Measurements from ENCODE around the gene ZC3HAV1. TPM values are rescaled to one million over a fixed set of nuclear protein-coding genes. Genes with fewer than 3 reads are reported as not detected.
"Not testable (repeated sequence)": the region's sequence is repeated elsewhere in the genome, so short reads cannot be mapped to it uniquely, and the experiment has no call there.

The ZC3HAV1 gene
- polyA plus RNA-seq, 3 donors, result 4.8 to 12.6 (median 8.2) TPM

DNA sequence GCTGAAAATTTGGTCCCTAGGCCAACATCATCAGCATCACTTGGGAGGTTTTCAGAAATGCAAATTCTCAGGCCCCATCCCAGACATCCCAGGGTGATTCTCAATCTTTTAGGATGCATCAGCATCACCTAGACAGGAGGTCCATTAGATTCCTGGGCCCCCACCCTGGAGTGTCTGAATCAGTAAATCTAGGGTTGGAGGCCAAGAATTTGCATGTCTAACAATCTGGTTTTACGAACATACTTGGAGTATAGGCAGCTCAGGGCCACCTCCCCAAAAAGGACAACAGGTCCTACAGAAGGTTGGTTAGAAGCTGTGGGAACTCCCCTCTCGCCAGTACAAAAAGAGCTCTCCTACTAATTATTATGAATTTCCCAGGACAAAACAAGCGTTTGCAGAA lies 15.5 kb downstream of the ZC3HAV1 start:
- no peak overlapping the region for H3K27ac ChIP-seq (ENCODE audit: low read depth, low read length)

GRCh38 chr7:139093512-139093911 lies 16.0 kb downstream of the ZC3HAV1 start:
- WGBS, 3 donors, result 86 to 88% (median 87%) methylated on average over 10 of the region's 10 CpGs

More for the DNA sequence above, 15.5 kb downstream of the ZC3HAV1 start:
- 75 to 89% (median 78%) methylated on average over 3 of the region's 3 CpGs for WGBS, 3 donors

DNA sequence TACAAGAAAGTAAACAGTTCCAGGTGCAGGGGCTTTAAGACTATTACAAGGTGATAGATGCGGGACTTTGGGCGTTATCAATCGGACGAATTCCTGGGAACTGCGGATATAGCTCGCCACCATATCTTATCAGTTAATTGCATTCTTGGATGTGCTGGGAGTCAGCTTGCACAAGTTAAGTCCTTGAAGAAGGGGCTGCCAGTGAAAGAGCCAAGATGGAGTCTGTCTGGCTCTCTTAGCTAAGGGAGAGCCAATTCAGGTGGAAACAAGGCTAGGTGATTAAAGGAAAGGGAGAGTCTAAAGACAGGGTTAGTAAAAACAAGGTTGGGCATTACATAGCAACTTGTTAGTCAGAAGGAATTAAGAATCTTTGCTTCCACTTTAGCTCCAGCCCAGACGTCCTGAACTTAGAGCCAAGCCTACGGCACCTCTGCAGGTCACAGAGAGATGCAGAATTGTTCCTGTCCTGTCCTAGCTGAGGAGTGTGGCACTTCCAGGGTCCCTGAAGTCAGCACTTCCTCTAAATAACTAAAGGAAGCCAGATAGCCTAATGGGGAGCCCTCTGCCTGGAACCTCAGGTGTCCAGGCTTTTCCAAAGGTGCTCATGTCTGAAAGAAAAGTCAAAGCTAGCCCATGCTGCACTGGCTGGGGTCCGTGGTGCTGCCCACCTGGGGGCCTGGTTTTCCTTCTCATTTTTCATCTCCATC lies 17.3 kb downstream of the ZC3HAV1 start:
- 51 to 73% (median 73%) methylated on average over 9 of the region's 9 CpGs for WGBS, 3 donors
- no peak overlapping the region for H3K27ac ChIP-seq (ENCODE audit: low read depth, low read length)

More at GRCh38 chr7:139093512-139093911, 16.0 kb downstream of the ZC3HAV1 start:
- H3K27ac ChIP-seq (ENCODE audit: low read depth, low read length), result not testable (repeated sequence)

- no peak overlapping the region for H3K27ac ChIP-seq (ENCODE audit: low read depth, low read length)
- WGBS, 3 donors, result 79 to 92% (median 86%) methylated on average over 15 of the region's 15 CpGs
Measured at GRCh38 chr7:139091677-139091996, 17.9 kb downstream of the ZC3HAV1 start.

- H3K27ac ChIP-seq (ENCODE audit: low read depth, low read length), result no peak overlapping the region
- WGBS, 3 donors, result 95 to 98% (median 96%) methylated on average over 2 of the region's 2 CpGs
Measured at GRCh38 chr7:139089118-139089517, 20.4 kb downstream of the ZC3HAV1 start.

DNA sequence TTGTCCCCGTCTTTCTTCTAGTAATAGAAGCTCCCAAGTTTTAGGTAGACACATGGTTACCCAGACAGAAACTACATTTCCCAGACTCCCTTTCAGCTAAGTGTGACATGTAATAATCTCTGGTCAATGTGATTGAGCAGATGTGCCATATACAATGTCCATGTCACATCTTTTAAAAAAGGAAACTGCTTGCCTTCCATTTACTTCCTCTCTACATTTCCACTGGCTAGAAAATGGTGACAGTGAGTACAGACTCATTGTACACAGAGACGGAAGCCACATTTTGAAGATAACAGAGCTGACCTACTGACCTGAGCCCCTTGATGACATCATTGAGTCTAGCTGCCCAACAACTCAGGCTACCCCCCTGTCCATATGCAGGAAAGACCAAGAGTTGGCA lies 21.3 kb downstream of the ZC3HAV1 start:
- no peak overlapping the region for H3K27ac ChIP-seq (ENCODE audit: low read depth, low read length)
- 94 to 96% (median 95%) methylated on average over 2 of the region's 2 CpGs for WGBS, 3 donors

DNA sequence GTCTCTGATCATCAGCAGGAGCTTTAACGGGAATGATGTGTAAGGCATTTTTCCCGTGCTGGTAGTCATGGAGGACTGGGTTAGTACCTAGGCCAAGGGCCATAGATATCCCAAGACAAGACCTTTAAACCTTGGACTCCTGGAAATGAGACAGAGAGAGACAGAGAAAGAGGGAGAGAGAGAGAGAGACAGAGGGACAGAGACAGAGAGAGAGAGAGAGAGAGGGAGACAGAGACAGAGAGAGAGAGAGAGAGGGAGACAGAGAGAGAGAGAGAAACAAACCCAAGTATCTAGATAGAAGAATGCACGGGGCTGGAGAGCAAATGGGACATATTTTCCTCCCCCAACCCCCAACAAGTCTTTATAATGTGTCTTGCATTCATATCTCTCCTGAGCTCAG lies 22.3 kb downstream of the ZC3HAV1 start:
- 74 to 85% (median 84%) methylated on average over 3 of the region's 3 CpGs for WGBS, 3 donors
- no peak overlapping the region for H3K27ac ChIP-seq (ENCODE audit: low read depth, low read length)

- WGBS, 3 donors, result 47 to 90% (median 56%) methylated on average over 2 of the region's 2 CpGs
- H3K27ac ChIP-seq (ENCODE audit: low read depth, low read length), result no peak overlapping the region
Measured at GRCh38 chr7:139086454-139086853, 23.1 kb downstream of the ZC3HAV1 start.

DNA sequence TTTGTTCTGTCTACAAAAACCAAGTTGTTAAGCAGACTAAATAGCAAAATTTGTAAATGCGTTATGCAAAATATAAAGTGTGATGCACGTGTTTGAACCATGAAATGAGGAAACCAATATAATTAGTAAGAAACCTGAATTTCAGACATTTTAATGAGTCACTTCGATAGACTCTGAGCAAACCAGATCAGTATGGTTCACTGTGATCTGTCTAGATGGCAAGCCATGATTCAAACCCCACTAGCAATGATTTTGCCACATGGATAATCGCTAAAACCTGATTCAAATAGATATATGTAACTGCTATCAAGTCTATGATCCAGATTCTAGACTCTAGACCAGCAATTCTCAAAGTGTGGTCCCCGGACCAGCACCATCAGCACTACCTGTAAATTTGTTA lies 24.8 kb downstream of the ZC3HAV1 start:
- H3K27ac ChIP-seq (ENCODE audit: low read depth, low read length), result no peak overlapping the region
- WGBS, 3 donors, result 91 to 93% (median 92%) methylated on average over 5 of the region's 5 CpGs

DNA sequence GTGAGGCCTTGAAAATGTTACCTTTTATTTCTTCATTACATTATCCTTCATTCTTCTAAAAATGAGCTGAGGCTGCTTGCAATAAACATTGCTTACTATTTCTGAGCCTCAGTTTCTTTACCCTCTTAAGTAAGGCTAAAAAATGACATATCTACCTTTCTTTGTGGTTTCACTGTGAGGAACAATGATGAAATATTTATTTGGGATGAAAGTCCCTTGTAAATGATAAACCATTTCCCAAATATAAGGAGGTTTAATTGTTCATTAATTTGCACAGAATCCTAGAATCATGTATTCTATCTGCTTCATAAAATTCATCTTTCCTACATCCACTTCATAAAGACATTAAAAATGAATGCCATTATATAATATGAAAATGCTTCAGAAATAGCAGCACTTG lies 27.9 kb downstream of the ZC3HAV1 start:
- H3K27ac ChIP-seq (ENCODE audit: low read depth, low read length), result no peak overlapping the region

GRCh38 chr7:139080905-139081304 lies 28.6 kb downstream of the ZC3HAV1 start:
- no peak overlapping the region for H3K27ac ChIP-seq (ENCODE audit: low read depth, low read length)
- WGBS, 3 donors, result 46 to 70% (median 47%) methylated on average over 8 of the region's 8 CpGs

DNA sequence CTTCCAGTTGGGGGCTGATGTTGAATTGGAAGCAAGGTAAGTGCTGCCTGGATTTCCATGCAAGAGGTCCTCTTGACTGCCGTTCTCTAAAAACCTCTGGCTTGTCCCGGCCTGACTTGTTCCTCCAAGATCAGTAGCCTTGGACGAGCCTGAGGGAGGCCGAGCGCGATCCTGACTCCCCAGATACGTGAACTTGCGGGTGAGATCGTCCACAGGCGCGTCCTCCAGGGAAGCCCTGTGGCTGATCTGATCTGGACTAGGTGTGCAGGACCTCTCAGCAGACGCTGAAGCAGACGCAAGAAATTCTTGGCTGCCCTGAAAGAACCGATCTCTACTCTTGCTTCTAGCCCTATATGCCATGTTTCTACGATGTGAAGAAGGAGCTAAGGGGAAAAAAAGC lies 29.7 kb downstream of the ZC3HAV1 start:
- 94 to 96% (median 95%) methylated on average over 15 of the region's 15 CpGs for WGBS, 3 donors
- H3K27ac ChIP-seq (ENCODE audit: low read depth, low read length), result no peak overlapping the region

- no peak overlapping the region for H3K27ac ChIP-seq (ENCODE audit: low read depth, low read length)
- WGBS, 3 donors, result 55 to 95% (median 79%) methylated on average over 1 of the region's 1 CpG
Measured at GRCh38 chr7:139078911-139079310, 30.6 kb downstream of the ZC3HAV1 start.

GRCh38 chr7:139078399-139078798 lies 31.1 kb downstream of the ZC3HAV1 start:
- no peak overlapping the region for H3K27ac ChIP-seq (ENCODE audit: low read depth, low read length)
- WGBS, 3 donors, result 93 to 95% (median 94%) methylated on average over 1 of the region's 1 CpG

GRCh38 chr7:139077706-139078105 lies 31.8 kb downstream of the ZC3HAV1 start:
- 83 to 94% (median 88%) methylated on average over 5 of the region's 5 CpGs for WGBS, 3 donors
- H3K27ac ChIP-seq (ENCODE audit: low read depth, low read length), result not testable (repeated sequence)

DNA sequence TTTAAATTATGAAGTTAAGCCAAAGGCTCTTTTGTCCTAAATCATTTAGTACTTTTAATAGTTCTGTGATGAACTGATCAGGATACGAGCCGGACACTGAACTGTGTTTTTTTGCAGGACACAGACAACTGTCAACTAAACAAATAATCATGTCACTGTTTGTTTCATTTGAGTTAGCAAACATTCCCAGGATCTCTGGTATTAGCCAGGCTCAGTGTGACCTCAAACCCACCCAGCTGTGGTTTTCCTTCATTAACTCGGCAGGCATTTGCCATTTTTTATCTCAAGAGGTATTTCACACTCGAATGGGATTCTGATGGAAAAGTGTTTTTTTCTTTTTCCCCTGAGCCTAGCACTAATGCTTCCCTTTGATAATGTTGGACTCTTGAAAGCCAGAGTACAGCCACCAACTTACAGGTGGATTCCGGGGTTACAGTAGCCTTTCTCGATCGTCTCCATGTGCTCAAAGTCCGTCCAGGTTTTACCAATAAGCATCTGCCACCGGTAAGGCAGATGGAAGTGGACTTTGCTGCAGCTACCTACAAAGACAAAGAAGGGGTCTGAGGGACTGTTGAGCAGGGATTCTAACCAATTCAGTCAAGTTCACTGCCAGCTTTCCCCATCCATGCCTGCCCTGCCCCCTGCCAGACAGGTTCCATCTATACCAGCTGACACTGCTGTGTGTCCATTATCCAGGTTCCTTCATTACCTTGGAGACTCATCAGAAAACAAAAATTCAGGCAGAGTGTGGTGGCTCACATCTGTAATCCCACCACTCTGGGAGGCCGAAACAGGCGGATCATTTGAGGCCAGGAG lies 33.4 kb downstream of the ZC3HAV1 start:
- no peak overlapping the region for H3K27ac ChIP-seq (ENCODE audit: low read depth, low read length)
- WGBS, 3 donors, result 83 to 89% (median 84%) methylated on average over 11 of the region's 11 CpGs

- 36 to 42% (median 41%) methylated on average over 9 of the region's 9 CpGs for WGBS, 3 donors
Measured at GRCh38 chr7:139075031-139075652, 34.4 kb downstream of the ZC3HAV1 start.

DNA sequence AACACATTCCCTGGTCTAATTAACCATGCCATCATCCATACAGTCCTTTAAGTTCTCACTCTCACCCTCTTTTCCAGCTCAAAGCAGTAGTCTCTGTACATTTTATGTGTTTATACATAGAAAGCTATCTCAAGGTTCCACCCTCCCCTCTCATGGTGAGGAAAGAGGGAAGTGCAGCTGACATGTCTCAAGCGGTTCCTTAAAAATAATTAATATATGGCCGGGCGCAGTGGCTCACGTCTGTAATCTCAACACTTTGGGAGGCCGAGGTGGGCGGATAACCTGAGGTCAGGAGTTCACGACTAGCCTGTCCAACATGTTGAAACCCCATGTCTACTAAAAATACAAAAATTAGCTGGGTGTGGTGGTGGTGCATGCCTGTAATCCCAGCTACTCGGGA lies 36.7 kb downstream of the ZC3HAV1 start:
- WGBS, 3 donors, result 48 to 87% (median 68%) methylated on average over 8 of the region's 8 CpGs
- H3K27ac ChIP-seq (ENCODE audit: low read depth, low read length), result no peak overlapping the region

More at GRCh38 chr7:139075031-139075652, 34.4 kb downstream of the ZC3HAV1 start:
- no peak overlapping the region for H3K27ac ChIP-seq (ENCODE audit: low read depth, low read length)

DNA sequence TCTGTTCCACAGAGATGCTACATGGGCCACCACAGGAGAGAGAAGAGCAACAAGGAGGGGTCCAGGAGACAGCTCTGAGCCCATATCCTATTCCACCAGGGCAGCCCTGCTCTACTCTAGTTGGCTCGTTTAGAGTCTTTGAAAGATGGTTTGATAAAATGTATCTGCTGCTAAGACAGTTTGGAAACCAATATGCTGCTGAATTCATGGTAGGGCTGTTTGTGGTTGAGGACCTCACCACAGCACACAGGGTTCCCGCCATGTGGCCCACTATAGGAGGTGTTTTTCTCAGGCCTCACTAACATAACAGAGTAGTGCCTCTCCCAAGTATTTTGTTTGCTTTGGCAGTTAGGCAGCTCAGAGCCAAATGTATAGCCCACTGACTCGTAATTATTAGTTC lies 37.8 kb downstream of the ZC3HAV1 start:
- no peak overlapping the region for H3K27ac ChIP-seq (ENCODE audit: low read depth, low read length)
- 75 to 84% (median 79%) methylated on average over 3 of the region's 3 CpGs for WGBS, 3 donors

Data from adipose tissue (tissue), 3 donors.